ENCODE data around the gene STRBP. TPM values are rescaled to one million over a fixed set of nuclear protein-coding genes. Genes with fewer than 3 reads are reported as not detected.
"Not testable (repeated sequence)": the region's sequence is repeated elsewhere in the genome, so short reads cannot be mapped to it uniquely, and the experiment has no call there.

Gene STRBP
- polyA plus RNA-seq, 1 donor, result 9.3 TPM

- DNase-seq, result no peak
These were observed 19.8 kb downstream of the STRBP start for GRCh38 chr9:123248630-123249029.

- no peak for DNase-seq
These were observed 21.9 kb downstream of the STRBP start for GRCh38 chr9:123246534-123246933.

- no peak for DNase-seq
These were observed 28.7 kb downstream of the STRBP start for GRCh38 chr9:123239726-123240125.

- no peak for DNase-seq
These were observed 30.0 kb downstream of the STRBP start for GRCh38 chr9:123238365-123238764.

- no peak for DNase-seq
These were observed 31.2 kb downstream of the STRBP start for GRCh38 chr9:123237220-123237619.

GRCh38 chr9:123235448-123235847 lies 32.9 kb downstream of the STRBP start:
- DNase-seq, result no peak

- DNase-seq, result no peak
These were observed 33.5 kb downstream of the STRBP start for GRCh38 chr9:123234853-123235252.

- DNase-seq, result no peak
These were observed 36.1 kb downstream of the STRBP start for GRCh38 chr9:123232332-123232731.

GRCh38 chr9:123231421-123231820 lies 37.0 kb downstream of the STRBP start:
- no peak for DNase-seq

- DNase-seq, result no peak
These were observed 39.4 kb downstream of the STRBP start for GRCh38 chr9:123228967-123229366.

- no peak for DNase-seq
These were observed 42.4 kb downstream of the STRBP start for GRCh38 chr9:123225995-123226394.

GRCh38 chr9:123225374-123225813 lies 43.0 kb downstream of the STRBP start:
- DNase-seq, result no peak

- no peak for DNase-seq
These were observed 48.3 kb downstream of the STRBP start for GRCh38 chr9:123220127-123220526.

- DNase-seq, result no peak
These were observed 49.6 kb downstream of the STRBP start for GRCh38 chr9:123218831-123219230.

- DNase-seq, result no peak
These were observed 51.2 kb downstream of the STRBP start for GRCh38 chr9:123217128-123217654.

GRCh38 chr9:123216251-123216797 lies 52.1 kb downstream of the STRBP start:
- no peak for DNase-seq

GRCh38 chr9:123211081-123211480 lies 57.3 kb downstream of the STRBP start:
- DNase-seq, result no peak

GRCh38 chr9:123208626-123209174 lies 59.7 kb downstream of the STRBP start:
- no peak for DNase-seq

- no peak for DNase-seq
These were observed 62.3 kb downstream of the STRBP start for GRCh38 chr9:123206065-123206464.

GRCh38 chr9:123201083-123201482 lies 67.3 kb downstream of the STRBP start:
- DNase-seq, result no peak

- not testable (repeated sequence) for DNase-seq
These were observed 67.9 kb downstream of the STRBP start for GRCh38 chr9:123200469-123200868.

- DNase-seq, result no peak
These were observed 72.3 kb downstream of the STRBP start for GRCh38 chr9:123196124-123196523.

GRCh38 chr9:123194023-123194422 lies 74.4 kb downstream of the STRBP start:
- DNase-seq, result no peak

GRCh38 chr9:123191680-123192079 lies 76.7 kb downstream of the STRBP start:
- DNase-seq, result no peak

- no peak for DNase-seq
These were observed 77.1 kb downstream of the STRBP start for GRCh38 chr9:123191260-123191659.
